Keratinocyte (primary cell): ENCODE results near the gene ADRM1. TPM values are rescaled to one million over a fixed set of nuclear protein-coding genes. Genes with fewer than 3 reads are reported as not detected.
A peak's percentile ranks its signal among the peaks of the same experiment; 100 is the strongest.

Experiments used
- DNase-seq: peaks from one replicate; pipeline ENCODE4 v3.0.0-alpha.2; 2011; ENCODE audit warnings: low read depth, missing footprints, low spot score
- FAIRE-seq: peaks from 2 replicates; lab custom pipeline; 2011; peaks lifted over from hg19 to GRCh38; lab: Jason Lieb, UNC
- H2AFZ ChIP-seq: 2 replicates; pipeline ENCODE4 v1.6.0; 2012; ENCODE audit warnings: low read length, control low read depth, inconsistent platforms; ENCODE audit not compliant: control insufficient read depth
- H3K27ac ChIP-seq: 2 replicates; pipeline ENCODE4 v1.5.1; 2011; ENCODE audit warnings: low read length; ENCODE audit not compliant: control insufficient read depth, insufficient read depth
- H3K27me3 ChIP-seq: 3 replicates; pipeline ENCODE4 v1.6.0; 2011; ENCODE audit warnings: low read length; ENCODE audit not compliant: control insufficient read depth, insufficient read depth; ENCODE audit errors: extremely low read depth
- H3K36me3 ChIP-seq, 2 experiments: 2 replicates in 1 of 2; 3 replicates in 1 of 2; pipeline ENCODE4 v1.5.1; 2011; ENCODE audit warnings: low read length in 2 of 2, mild to moderate bottlenecking in 1 of 2; ENCODE audit not compliant: control insufficient read depth in 2 of 2, insufficient read depth in 2 of 2; ENCODE audit errors: extremely low read depth in 1 of 2
- H3K4me1 ChIP-seq: 3 replicates; pipeline ENCODE4 v1.5.1; 2011; ENCODE audit warnings: low read length; ENCODE audit not compliant: control insufficient read depth, insufficient read depth; ENCODE audit errors: extremely low read depth
- H3K4me2 ChIP-seq: 3 replicates; pipeline ENCODE4 v1.6.0; 2011; ENCODE audit warnings: low read depth, low read length; ENCODE audit not compliant: control insufficient read depth, insufficient read depth; ENCODE audit errors: extremely low read depth
- H3K4me3 ChIP-seq, 3 experiments: fragments of 200-600 bp in 1 of 3; sonication (generic) in 1 of 3; 2 replicates in 2 of 3; 3 replicates in 1 of 3; pipeline ENCODE4 v1.5.1; 2011 to 2016; ENCODE audit warnings: low read length in 3 of 3, mild to moderate bottlenecking in 3 of 3, control low read depth in 2 of 3, inconsistent platforms in 1 of 3, low read depth in 1 of 3, mixed read lengths in 1 of 3, mixed run types in 1 of 3, moderate library complexity in 1 of 3; ENCODE audit not compliant: control insufficient read depth in 2 of 3, insufficient read depth in 2 of 3; ENCODE audit errors: extremely low read depth in 1 of 3
- H3K79me2 ChIP-seq: 2 replicates; pipeline ENCODE4 v1.6.0; 2012; ENCODE audit warnings: low read length; ENCODE audit not compliant: control insufficient read depth, insufficient read depth
- H3K9ac ChIP-seq: 3 replicates; pipeline ENCODE4 v1.6.0; 2011; ENCODE audit warnings: low read length; ENCODE audit not compliant: control insufficient read depth, insufficient read depth; ENCODE audit errors: extremely low read depth
- H3K9me1 ChIP-seq: 3 replicates; pipeline ENCODE4 v1.6.0; 2011; ENCODE audit warnings: low read length; ENCODE audit not compliant: control insufficient read depth, insufficient read depth; ENCODE audit errors: extremely low read depth
- H3K9me3 ChIP-seq: 2 replicates; pipeline ENCODE4 v1.5.1; 2012; ENCODE audit warnings: low read depth, low read length; ENCODE audit not compliant: control insufficient read depth
- H4K20me1 ChIP-seq: 3 replicates; pipeline ENCODE4 v1.6.0; 2011; ENCODE audit warnings: low read length; ENCODE audit not compliant: control insufficient read depth, insufficient read depth; ENCODE audit errors: extremely low read depth
- EZH2 ChIP-seq: IDR thresholded peaks from one replicate; pipeline ENCODE4 v1.6.1; 2012; ENCODE audit warnings: inconsistent platforms, mild to moderate bottlenecking, low read length, moderate library complexity
- dilution Hi-C: fragments of 300-500 bp; cut with MboI; formaldehyde crosslinking; loops from one replicate; pipeline ENCODE4 v1.7.0; 2020; ENCODE audit warnings: low sequenced_read_pairs; ENCODE audit not compliant: extremely low pct_ligation_motif_present
- polyA plus RNA-seq, 5 experiments: library from polyadenylated mRNA; depleted of rRNA in 3 of 5; stranded (reverse) in 3 of 5; stranded (forward) in 1 of 5; unstranded in 1 of 5; fragments of >200 nt; gene quantifications; 1 replicate in 1 of 5; 2 replicates in 3 of 5; 3 replicates in 1 of 5; pipeline versions ENCODE4 v1.2.1 to v1.2.3, GENCODE V29; 2011 to 2012; ENCODE audit warnings: missing spikeins in 2 of 5, low read depth in 1 of 5, low replicate concordance in 1 of 5
- TF ChIP-seq, protein P1 (sequence below), 3 experiments: IDR thresholded peaks in 1 of 3; conservative IDR thresholded peaks in 1 of 3; optimal IDR thresholded peaks in 1 of 3; 2 replicates in 2 of 3; 3 replicates in 1 of 3; pipeline versions ENCODE3 to v1.5.1; 2011; ENCODE audit warnings: low read length in 3 of 3, mild to moderate bottlenecking in 3 of 3, moderate library complexity in 2 of 3, control low read depth in 1 of 3, inconsistent platforms in 1 of 3; ENCODE audit not compliant: insufficient read depth in 2 of 3; ENCODE audit errors: extremely low read depth in 1 of 3

The ADRM1 gene
- polyA plus RNA-seq, 1 donor (not counting 4 experiments of a cell fraction or from before 2014, with no cell fraction given): 91.4 TPM

DNA sequence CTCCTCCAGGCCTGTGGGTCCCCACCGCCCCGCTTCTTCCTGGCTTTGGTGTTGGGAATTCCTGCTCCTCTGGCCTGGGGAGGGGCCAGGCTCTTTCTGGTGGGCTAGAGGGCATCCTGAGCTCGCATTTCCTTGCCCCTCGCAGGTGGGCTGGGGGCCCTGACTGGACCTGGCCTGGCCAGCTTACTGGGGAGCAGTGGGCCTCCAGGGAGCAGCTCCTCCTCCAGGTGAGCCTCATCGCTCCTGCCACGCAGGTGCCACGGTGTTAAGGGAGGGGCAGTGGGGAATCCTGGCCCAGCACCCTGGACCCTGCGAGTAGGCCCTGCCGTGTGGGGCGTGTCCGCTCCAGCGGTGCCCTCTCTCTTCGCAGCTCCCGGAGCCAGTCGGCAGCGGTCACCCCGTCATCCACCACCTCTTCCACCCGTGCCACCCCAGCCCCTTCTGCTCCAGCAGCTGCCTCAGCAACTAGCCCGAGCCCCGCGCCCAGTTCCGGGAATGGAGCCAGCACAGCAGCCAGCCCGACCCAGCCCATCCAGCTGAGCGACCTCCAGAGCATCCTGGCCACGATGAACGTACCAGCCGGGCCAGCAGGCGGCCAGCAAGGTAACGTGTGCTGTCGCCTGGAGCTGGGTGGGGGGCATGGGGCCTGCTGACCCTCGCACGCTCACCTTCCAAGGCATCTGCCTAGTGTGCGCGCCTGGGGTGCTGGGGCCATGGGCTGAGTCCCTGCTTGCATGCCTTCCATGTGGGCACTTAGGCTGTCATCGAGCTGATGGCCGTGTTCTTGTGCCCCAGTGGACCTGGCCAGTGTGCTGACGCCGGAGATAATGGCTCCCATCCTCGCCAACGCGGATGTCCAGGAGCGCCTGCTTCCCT lies 4.7 kb downstream of the ADRM1 start:
- Histone ChIP-seq H4K20me1 (peaks cover 56% of the 10 kb centered on the region), H3K9me1 (no peaks in the 10 kb centered on the region), H3K27ac (no peak overlapping the region), H3K36me3 (peaks cover 29 to 45% of the 10 kb centered on the region in 2 experiments), H3K4me1 (peaks cover 35% of the 10 kb centered on the region), H3K9me3 (no peaks in the 10 kb centered on the region), H3K4me2 (peak overlapping the region; percentile 16), H3K4me3 (no peak overlapping the region), H3K9ac (no peak overlapping the region), H3K79me2 (peaks cover 49% of the 10 kb centered on the region), H2AFZ (no peak overlapping the region), H3K27me3 (no peaks in the 10 kb centered on the region)
- no peak for TF ChIP-seq EZH2
- TF ChIP-seq, protein P1, sequence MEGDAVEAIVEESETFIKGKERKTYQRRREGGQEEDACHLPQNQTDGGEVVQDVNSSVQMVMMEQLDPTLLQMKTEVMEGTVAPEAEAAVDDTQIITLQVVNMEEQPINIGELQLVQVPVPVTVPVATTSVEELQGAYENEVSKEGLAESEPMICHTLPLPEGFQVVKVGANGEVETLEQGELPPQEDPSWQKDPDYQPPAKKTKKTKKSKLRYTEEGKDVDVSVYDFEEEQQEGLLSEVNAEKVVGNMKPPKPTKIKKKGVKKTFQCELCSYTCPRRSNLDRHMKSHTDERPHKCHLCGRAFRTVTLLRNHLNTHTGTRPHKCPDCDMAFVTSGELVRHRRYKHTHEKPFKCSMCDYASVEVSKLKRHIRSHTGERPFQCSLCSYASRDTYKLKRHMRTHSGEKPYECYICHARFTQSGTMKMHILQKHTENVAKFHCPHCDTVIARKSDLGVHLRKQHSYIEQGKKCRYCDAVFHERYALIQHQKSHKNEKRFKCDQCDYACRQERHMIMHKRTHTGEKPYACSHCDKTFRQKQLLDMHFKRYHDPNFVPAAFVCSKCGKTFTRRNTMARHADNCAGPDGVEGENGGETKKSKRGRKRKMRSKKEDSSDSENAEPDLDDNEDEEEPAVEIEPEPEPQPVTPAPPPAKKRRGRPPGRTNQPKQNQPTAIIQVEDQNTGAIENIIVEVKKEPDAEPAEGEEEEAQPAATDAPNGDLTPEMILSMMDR (optimal IDR thresholded peaks at IDR 0.05 in 1 of 3, IDR thresholded peaks at IDR 0.05 in 1 of 3, conservative IDR thresholded peaks at IDR 0.05 in 1 of 3; ENCODE audit: extremely low read depth in 1 of 3, insufficient read depth in 2 of 3, low read length in 3 of 3): no peak
- dilution Hi-C loops: no loop called here
- FAIRE-seq (no peak), DNase-seq (no peak)

DNA sequence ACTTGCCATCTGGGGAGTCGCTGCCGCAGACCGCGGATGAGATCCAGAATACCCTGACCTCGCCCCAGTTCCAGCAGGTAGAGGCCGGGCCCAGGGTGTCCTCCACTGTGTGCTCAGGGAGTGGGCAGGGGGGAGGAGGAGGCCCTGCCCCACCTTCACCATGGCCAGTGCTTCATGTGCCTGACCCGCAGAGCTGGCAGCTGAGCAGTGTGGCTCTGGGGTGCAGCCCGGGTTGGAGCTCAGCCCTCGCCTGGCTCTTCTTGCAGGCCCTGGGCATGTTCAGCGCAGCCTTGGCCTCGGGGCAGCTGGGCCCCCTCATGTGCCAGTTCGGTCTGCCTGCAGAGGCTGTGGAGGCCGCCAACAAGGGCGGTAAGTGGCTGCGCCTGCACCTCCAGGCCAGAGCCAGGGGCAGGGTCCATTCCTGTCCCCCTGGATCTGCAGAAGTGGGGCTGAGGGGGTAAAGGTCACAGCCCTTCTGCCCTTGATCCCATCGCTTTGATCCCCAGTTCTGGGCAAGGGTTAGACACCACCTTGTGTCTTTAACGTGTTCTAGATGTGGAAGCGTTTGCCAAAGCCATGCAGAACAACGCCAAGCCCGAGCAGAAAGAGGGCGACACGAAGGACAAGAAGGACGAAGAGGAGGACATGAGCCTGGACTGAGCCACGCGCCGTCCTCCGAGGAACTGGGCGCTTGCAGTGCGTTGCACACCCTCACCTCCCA lies 5.5 kb downstream of the ADRM1 start:
- Histone ChIP-seq H3K27ac (no peak overlapping the region), H4K20me1 (peaks cover 56% of the 10 kb centered on the region), H3K9ac (no peak overlapping the region), H2AFZ (no peak overlapping the region), H3K4me1 (peaks cover 35% of the 10 kb centered on the region), H3K4me3 (no peak overlapping the region), H3K9me3 (no peaks in the 10 kb centered on the region), H3K36me3 (peaks cover 35 to 47% of the 10 kb centered on the region in 2 experiments), H3K9me1 (no peaks in the 10 kb centered on the region), H3K27me3 (no peaks in the 10 kb centered on the region), H3K4me2 (no peak overlapping the region), H3K79me2 (peaks cover 47% of the 10 kb centered on the region)
- TF ChIP-seq EZH2: no peak
- TF ChIP-seq, protein P1 (optimal IDR thresholded peaks at IDR 0.05 in 1 of 3, IDR thresholded peaks at IDR 0.05 in 1 of 3, conservative IDR thresholded peaks at IDR 0.05 in 1 of 3; ENCODE audit: extremely low read depth in 1 of 3, insufficient read depth in 2 of 3, low read length in 3 of 3): no peak
- FAIRE-seq (no peak), DNase-seq (no peak)
- dilution Hi-C loops: no loop called here
